ENCODE data around the gene ELL.
"Not testable (repeated sequence)": the region's sequence is repeated elsewhere in the genome, so short reads cannot be mapped to it uniquely, and the experiment has no call there.

ELL gene

GRCh38 chr19:18419195-18419698, 102.6 kb downstream of the ELL start, which contains the start of gene SSBP4:
SSBP4 (plus strand) TSS chr19:18419398; CDS start chr19:18419649, 251 bp downstream.
- ATAC-seq = peak; percentile 61 to 64

- peak; percentile 16 to 18 for ATAC-seq
These were observed 103.2 kb downstream of the ELL start for GRCh38 chr19:18418483-18419194.

GRCh38 chr19:18418029-18418482, 103.8 kb downstream of the ELL start:
- ATAC-seq = no peak

- no peak for ATAC-seq
These were observed 104.4 kb downstream of the ELL start for GRCh38 chr19:18417250-18418028.

- peak; percentile 4 to 5 for ATAC-seq
These were observed 105.1 kb downstream of the ELL start for GRCh38 chr19:18416778-18417249.

GRCh38 chr19:18415178-18415867, 106.5 kb downstream of the ELL start:
- no peak for ATAC-seq

- ATAC-seq = no peak
These were observed 107.2 kb downstream of the ELL start for GRCh38 chr19:18414504-18415177.

- ATAC-seq = no peak
These were observed 109.1 kb downstream of the ELL start for GRCh38 chr19:18412610-18413239.

GRCh38 chr19:18408053-18408476, 113.8 kb downstream of the ELL start:
- peak; percentile 14 to 17 for ATAC-seq

- no peak for ATAC-seq
These were observed 115.1 kb downstream of the ELL start for GRCh38 chr19:18406749-18407148.

GRCh38 chr19:18405754-18406153, 116.1 kb downstream of the ELL start:
- not testable (repeated sequence) for ATAC-seq

- not testable (repeated sequence) for ATAC-seq
These were observed 119.2 kb downstream of the ELL start for GRCh38 chr19:18402455-18403248.

GRCh38 chr19:18401580-18402112, 120.2 kb downstream of the ELL start:
- peak in 1 of 2 donors; percentile 36 for ATAC-seq

GRCh38 chr19:18399008-18399407, 122.9 kb downstream of the ELL start:
- ATAC-seq = no peak

- ATAC-seq = peak in 1 of 2 donors; percentile 41
These were observed 124.3 kb downstream of the ELL start, which contains the start of gene LRRC25 for GRCh38 chr19:18397242-18398202. LRRC25 (minus strand) TSS chr19:18397622; CDS start chr19:18396963, 659 bp downstream.

GRCh38 chr19:18396471-18397241, 125.2 kb downstream of the ELL start:
- no peak for ATAC-seq

- ATAC-seq = no peak
These were observed 128.0 kb downstream of the ELL start for GRCh38 chr19:18393836-18394235.

GRCh38 chr19:18392926-18393325, 128.9 kb downstream of the ELL start:
- ATAC-seq = no peak

All from activated CD4-positive, CD25-positive, alpha-beta regulatory T cell treated with anti-CD3 and anti-CD28 coated beads, Interleukin-2, amount 50 U/mL, for 24 hours (primary cell).